Keratinocyte (primary cell): ENCODE data around the gene EFHD1.

ENCODE experiments used
- CTCF ChIP-seq, 3 experiments: IDR thresholded peaks in 1 of 3; conservative IDR thresholded peaks in 1 of 3; optimal IDR thresholded peaks in 1 of 3; 2 replicates in 2 of 3; 3 replicates in 1 of 3; pipeline versions ENCODE3 to v1.5.1; 2011; ENCODE audit warnings: low read length in 3 of 3, mild to moderate bottlenecking in 3 of 3, moderate library complexity in 2 of 3, control low read depth in 1 of 3, inconsistent platforms in 1 of 3; ENCODE audit not compliant: insufficient read depth in 2 of 3; ENCODE audit errors: extremely low read depth in 1 of 3
- EZH2 ChIP-seq: IDR thresholded peaks from one replicate; pipeline ENCODE4 v1.6.1; 2012; ENCODE audit warnings: inconsistent platforms, mild to moderate bottlenecking, low read length, moderate library complexity

- TF ChIP-seq EZH2 (no peak), CTCF (optimal IDR thresholded peaks at IDR 0.05 in 1 of 3, IDR thresholded peaks at IDR 0.05 in 1 of 3, conservative IDR thresholded peaks at IDR 0.05 in 1 of 3; ENCODE audit: extremely low read depth in 1 of 3, insufficient read depth in 2 of 3, low read length in 3 of 3) (no peak)
These were observed 33.2 kb upstream of the EFHD1 start for GRCh38 chr2:232600053-232600773.
